Liver (tissue), 9 donors: Measurements from ENCODE around the gene MSL1. TPM values are rescaled to one million over a fixed set of nuclear protein-coding genes. Genes with fewer than 3 reads are reported as not detected.

Source experiments
- DNase-seq: peaks from one replicate; pipeline ENCODE4 v3.0.0-alpha.2; 2017; ENCODE audit warnings: low spot score
- H3K27ac ChIP-seq, 2 donors: one replicate each; pipeline ENCODE4 v1.7.0; 2013; ENCODE audit warnings: inconsistent platforms in 2 of 2, low read length in 2 of 2, control low read depth in 1 of 2, low read depth in 1 of 2, mild to moderate bottlenecking in 1 of 2
- H3K27me3 ChIP-seq, 4 donors: one replicate each; pipeline versions ENCODE4 v1.6.1 to v1.7.0; 2013; ENCODE audit warnings: low read length in 3 of 4, inconsistent platforms in 1 of 4, mild to moderate bottlenecking in 1 of 4, moderate library complexity in 1 of 4; ENCODE audit not compliant: control insufficient read depth in 4 of 4, insufficient read depth in 4 of 4
- H3K36me3 ChIP-seq, 4 donors: one replicate each; pipeline versions ENCODE4 v1.6.1 to v1.7.0; 2013; ENCODE audit warnings: low read length in 3 of 4, mild to moderate bottlenecking in 3 of 4, low read depth in 1 of 4, moderate library complexity in 1 of 4; ENCODE audit not compliant: control insufficient read depth in 4 of 4, insufficient read depth in 3 of 4
- H3K4me1 ChIP-seq, 4 donors: one replicate each; pipeline versions ENCODE4 v1.6.1 to v1.7.0; 2013; ENCODE audit warnings: low read length in 3 of 4, mild to moderate bottlenecking in 3 of 4, moderate library complexity in 1 of 4; ENCODE audit not compliant: control insufficient read depth in 4 of 4, insufficient read depth in 4 of 4
- H3K4me3 ChIP-seq, 3 donors: one replicate each; pipeline versions ENCODE4 v1.6.1 to v1.7.0; 2013; ENCODE audit warnings: low read length in 3 of 3, control low read depth in 1 of 3, low read depth in 1 of 3, mild to moderate bottlenecking in 1 of 3
- H3K9ac ChIP-seq, 2 donors: one replicate each; pipeline ENCODE4 v1.7.0; 2013; ENCODE audit warnings: low read length in 2 of 2, mild to moderate bottlenecking in 2 of 2, moderate library complexity in 2 of 2, control low read depth in 1 of 2, low read depth in 1 of 2
- H3K9me3 ChIP-seq, 4 donors: one replicate each; pipeline versions ENCODE4 v1.6.1 to v1.7.0; 2013; ENCODE audit warnings: low read length in 3 of 4; ENCODE audit not compliant: control insufficient read depth in 4 of 4
- ATF3 ChIP-seq: IDR thresholded peaks from 2 replicates; pipeline ENCODE4 v1.6.1; 2016; ENCODE audit warnings: antibody characterized with exemption
- CTCF ChIP-seq: fragments of 150-350 bp; IDR thresholded peaks from 2 replicates; pipeline ENCODE4 v1.5.1; 2017; ENCODE audit warnings: improper control_type of control experiment, low read depth, low read length; ENCODE audit not compliant: missing input control
- EGR1 ChIP-seq, 2 donors: IDR thresholded peaks; 2 replicates each; pipeline ENCODE4 v1.6.1; 2016 to 2018; ENCODE audit warnings: antibody characterized with exemption in 2 of 2, low read depth in 2 of 2
- FOXA1 ChIP-seq: IDR thresholded peaks from 2 replicates; pipeline ENCODE4 v1.6.1; 2016; ENCODE audit warnings: antibody characterized with exemption
- FOXA2 ChIP-seq: IDR thresholded peaks from 2 replicates; pipeline ENCODE4 v1.6.1; 2016; ENCODE audit warnings: antibody characterized with exemption
- GABPA ChIP-seq, 2 donors: IDR thresholded peaks in 1 of 2; conservative IDR thresholded peaks in 1 of 2; 2 replicates each; pipeline ENCODE4 v1.6.1; 2016; ENCODE audit warnings: antibody characterized with exemption in 2 of 2, mild to moderate bottlenecking in 1 of 2, moderate library complexity in 1 of 2
- HNF4A ChIP-seq, 2 donors: conservative IDR thresholded peaks; 2 replicates each; pipeline ENCODE4 v1.6.1; 2016; ENCODE audit warnings: antibody characterized with exemption in 2 of 2, mild to moderate bottlenecking in 2 of 2
- HNF4G ChIP-seq: IDR thresholded peaks from 2 replicates; pipeline ENCODE4 v1.6.1; 2016; ENCODE audit warnings: antibody characterized with exemption
- JUND ChIP-seq, 2 donors: IDR thresholded peaks; 2 replicates each; pipeline ENCODE4 v1.6.1; 2016; ENCODE audit warnings: antibody characterized with exemption in 2 of 2
- MAX ChIP-seq: IDR thresholded peaks from 2 replicates; pipeline ENCODE4 v1.6.1; 2016; ENCODE audit warnings: antibody characterized with exemption
- NR2F2 ChIP-seq: IDR thresholded peaks from 2 replicates; pipeline ENCODE4 v1.6.1; 2016; ENCODE audit warnings: antibody characterized with exemption
- RAD21 ChIP-seq, 2 donors: IDR thresholded peaks; 2 replicates each; pipeline ENCODE4 v1.6.1; 2016; ENCODE audit warnings: antibody characterized with exemption in 2 of 2, mild to moderate bottlenecking in 2 of 2
- REST ChIP-seq: IDR thresholded peaks from 2 replicates; pipeline ENCODE4 v1.6.1; 2016; ENCODE audit warnings: antibody characterized with exemption, mild to moderate bottlenecking
- RXRA ChIP-seq, 2 donors: IDR thresholded peaks; 2 replicates each; pipeline ENCODE4 v1.6.1; 2017 to 2018; ENCODE audit warnings: antibody characterized with exemption in 2 of 2, mild to moderate bottlenecking in 1 of 2
- SP1 ChIP-seq: IDR thresholded peaks from 2 replicates; pipeline ENCODE4 v1.6.1; 2018; ENCODE audit warnings: antibody characterized with exemption, mild to moderate bottlenecking
- TAF1 ChIP-seq: conservative IDR thresholded peaks from 2 replicates; pipeline ENCODE4 v1.6.1; 2016; ENCODE audit warnings: antibody characterized with exemption, mild to moderate bottlenecking
- YY1 ChIP-seq: IDR thresholded peaks from 2 replicates; pipeline ENCODE4 v1.6.1; 2016; ENCODE audit warnings: antibody characterized with exemption, mild to moderate bottlenecking
- ZBTB33 ChIP-seq: IDR thresholded peaks from 2 replicates; pipeline ENCODE4 v1.6.1; 2016; ENCODE audit warnings: antibody characterized with exemption
- WGBS: extraction: QIAGEN DNeasy Blood & Tissue Kit; methylation state at CpG from one replicate; pipeline ENCODE4 v1.1.7; 2013; 5-methylcytosine and 5-hydroxymethylcytosine counted together
- polyA plus RNA-seq, 2 donors: library from polyadenylated mRNA; stranded (reverse) in 1 of 2; unstranded in 1 of 2; fragments of 200-250 nt in 1 of 2; fragments of >200 nt in 1 of 2; fragmentation: Nextera tagmentation in 1 of 2; extraction: Ambion mirVana in 1 of 2; gene quantifications; one replicate each; pipeline versions ENCODE4 v1.2.1 to v1.2.3, GENCODE V29; 2013 to 2015
- total RNA-seq, 2 donors: library from RNA; depleted of rRNA; stranded (reverse); fragments of >200 nt; gene quantifications; one replicate each; pipeline ENCODE4 v1.2.3, GENCODE V29; 2014
- donor health status: healthy.
- donor health status: healthy.
- donor health status: healthy.
- donor health status: healthy.
- donor health status: healthy.

Gene MSL1
- total and polyA plus RNA-seq, 4 donors: 7.9 to 43.7 (median 23.6) TPM

- H3K9me3 ChIP-seq: no peaks in the 10 kb centered on the region
- no peak for DNase-seq
- WGBS: under 1% methylated on average over 16 of the region's 16 CpGs
- TF ChIP-seq RXRA (IDR thresholded peaks at IDR 0.05): no peak
- peak; percentile 71 for TF ChIP-seq YY1
- no peak for TF ChIP-seq GABPA (IDR thresholded peaks at IDR 0.05 in 1 of 2, conservative IDR thresholded peaks at IDR 0.05 in 1 of 2)
- TF ChIP-seq REST: peak; percentile 74
- TF ChIP-seq TAF1: peak; percentile 98
- H3K4me3 ChIP-seq: peak within 1 kb of the TSS; percentile 64 to 97 (median 93)
- H3K36me3 ChIP-seq: peaks cover 0 to 13% (median 7%) of the 10 kb centered on the region in 4 donors
- no peaks in the 10 kb centered on the region for H3K27me3 ChIP-seq
- H3K9ac ChIP-seq: peak within 1 kb of the TSS; percentile 96 to 99
- peaks cover 25 to 67% (median 47%) of the 10 kb centered on the region in 4 donors for H3K4me1 ChIP-seq
- peak within 1 kb of the TSS; percentile 98 to 99 for H3K27ac ChIP-seq
Measured at GRCh38 chr17:40100419-40100668, 21.4 kb upstream of the MSL1 start, which contains the start of gene NR1D1. Gene NR1D1 (minus strand): TSS chr17:40100589. CDS start chr17:40100094, 495 bp downstream.

- Histone ChIP-seq H3K9me3 (no peaks in the 10 kb centered on the region), H3K27ac (peak overlapping the region; percentile 98 to 99), H3K27me3 (no peaks in the 10 kb centered on the region), H3K4me3 (peak overlapping the region; percentile 11 to 93 (median 64)), H3K4me1 (peaks cover 23 to 66% (median 45%) of the 10 kb centered on the region in 4 donors), H3K9ac (peak overlapping the region; percentile 33 to 99), H3K36me3 (peaks cover 0 to 13% (median 7%) of the 10 kb centered on the region in 4 donors)
- peak; percentile 86 for DNase-seq
- no peak for TF ChIP-seq TAF1
- TF ChIP-seq ZBTB33: peak; percentile 37
- TF ChIP-seq NR2F2: peak; percentile 87
- peak; percentile 84 to 96 for TF ChIP-seq HNF4A (conservative IDR thresholded peaks at IDR 0.05)
- peak; percentile 96 to 98 for TF ChIP-seq RXRA (IDR thresholded peaks at IDR 0.05)
- TF ChIP-seq HNF4G: peak; percentile 89
- peak; percentile 46 to 90 for TF ChIP-seq EGR1 (IDR thresholded peaks at IDR 0.05; ENCODE audit: low read depth in 2 of 2)
- peak; percentile 43 for TF ChIP-seq YY1
- TF ChIP-seq GABPA (IDR thresholded peaks at IDR 0.05 in 1 of 2, conservative IDR thresholded peaks at IDR 0.05 in 1 of 2): peak in 1 of 2 donors; percentile 48
- peak in 1 of 2 donors; percentile 35 for TF ChIP-seq RAD21 (IDR thresholded peaks at IDR 0.05)
- TF ChIP-seq FOXA2: no peak
- peak; percentile 32 for TF ChIP-seq FOXA1
- TF ChIP-seq CTCF: no peak
- TF ChIP-seq JUND (IDR thresholded peaks at IDR 0.05): peak; percentile 96 to 98
- TF ChIP-seq SP1: peak; percentile 96
- TF ChIP-seq REST: peak; percentile 4
- peak; percentile 79 for TF ChIP-seq MAX
- peak; percentile 86 for TF ChIP-seq ATF3
- WGBS: 1% methylated on average over 25 of the region's 25 CpGs
Measured at GRCh38 chr17:40100669-40101366, 21.0 kb upstream of the MSL1 start.
